Spleen (tissue), 11 donors: Measurements from ENCODE around the gene TRHDE. TPM values are rescaled to one million over a fixed set of nuclear protein-coding genes. Genes with fewer than 3 reads are reported as not detected.

ENCODE experiments used
- DNase-seq: peaks from one replicate; pipeline ENCODE4 v3.0.0-alpha.2; 2020
- H3K27ac ChIP-seq, 8 donors: fragments of 200-600 bp; sonication (generic) in 7 of 8; 1 replicate in 4 of 8; 2 replicates in 4 of 8; pipeline versions ENCODE4 v1.5.0 to v1.8.0; 2016 to 2021; ENCODE audit warnings: inconsistent platforms in 4 of 8, mild to moderate bottlenecking in 4 of 8, moderate library complexity in 1 of 8
- H3K27me3 ChIP-seq, 7 donors: fragments of 200-600 bp; sonication (generic) in 6 of 7; replicated peaks in 1 of 7; 1 replicate in 4 of 7; 2 replicates in 3 of 7; pipeline versions ENCODE4 v1.5.0 to v1.8.0; 2016 to 2021; ENCODE audit warnings: inconsistent platforms in 3 of 7, mild to moderate bottlenecking in 1 of 7
- H3K36me3 ChIP-seq, 6 donors: fragments of 200-600 bp; sonication (generic) in 5 of 6; 1 replicate in 4 of 6; 2 replicates in 2 of 6; pipeline versions ENCODE4 v1.5.0 to v1.8.0; 2016 to 2021; ENCODE audit warnings: inconsistent platforms in 2 of 6
- H3K4me1 ChIP-seq, 6 donors: fragments of 200-600 bp; sonication (generic) in 5 of 6; 1 replicate in 3 of 6; 2 replicates in 3 of 6; pipeline versions ENCODE4 v1.5.0 to v1.8.0; 2016 to 2021; ENCODE audit warnings: inconsistent platforms in 3 of 6
- H3K4me3 ChIP-seq, 8 donors: fragments of 200-600 bp; sonication (generic) in 7 of 8; 1 replicate in 4 of 8; 2 replicates in 4 of 8; pipeline versions ENCODE4 v1.5.0 to v1.8.0; 2016 to 2021; ENCODE audit warnings: inconsistent platforms in 4 of 8, mild to moderate bottlenecking in 4 of 8, moderate library complexity in 2 of 8
- H3K9me3 ChIP-seq, 8 donors: fragments of 200-600 bp; sonication (generic) in 7 of 8; 1 replicate in 4 of 8; 2 replicates in 4 of 8; pipeline versions ENCODE4 v1.5.0 to v1.8.0; 2016 to 2021; ENCODE audit warnings: inconsistent platforms in 4 of 8
- CTCF ChIP-seq, 11 experiments: fragments of 200-600 bp in 7 of 11; fragments of 450-650 bp in 4 of 11; sonication (generic) in 4 of 11; IDR thresholded peaks in 8 of 11; conservative IDR thresholded peaks in 3 of 11; 1 replicate in 7 of 11; 2 replicates in 4 of 11; pipeline versions ENCODE4 v1.4.0 to v1.8.0; 2016 to 2021; ENCODE audit warnings: antibody characterized with exemption in 11 of 11, inconsistent platforms in 4 of 11, mild to moderate bottlenecking in 1 of 11
- POLR2A ChIP-seq, 3 donors: fragments of 450-650 bp; IDR thresholded peaks; one replicate each; pipeline ENCODE4 v1.5.1; 2017; ENCODE audit warnings: antibody characterized with exemption in 3 of 3, mild to moderate bottlenecking in 1 of 3
- POLR2AphosphoS5 ChIP-seq, 3 donors: sonication (generic); formaldehyde crosslinking; IDR thresholded peaks; one replicate each; pipeline ENCODE4 v1.5.1; 2017; ENCODE audit warnings: antibody characterized with exemption in 3 of 3
- WGBS, 5 donors: extraction: QIAGEN DNeasy Blood & Tissue Kit in 3 of 5; methylation state at CpG; one replicate each; pipeline versions ENCODE4 v1.1.5 to v1.1.7; 2013 to 2018; 5-methylcytosine and 5-hydroxymethylcytosine counted together
- intact Hi-C: fragments of 100-400 bp; cut with DNase I; formaldehyde crosslinking; loops from one replicate; pipeline ENCODE4 v1.15.0; 2023; ENCODE audit warnings: low total_unique reads
- polyA plus RNA-seq, 3 donors: library from polyadenylated mRNA; stranded (reverse); fragments of 200-250 nt; gene quantifications; one replicate each; pipeline ENCODE4 v1.2.1, GENCODE V29; 2013
- total RNA-seq, 7 donors: library from RNA; depleted of rRNA in 3 of 7; stranded (reverse); fragments of >200 nt in 3 of 7; fragmentation: NEBNext Ultra II Directional in 4 of 7; extraction: Animal tissue kit (Norgen Biotek cat#: 25700) in 4 of 7; gene quantifications; one replicate each; pipeline versions ENCODE4 v1.1.0 to v1.2.1, GENCODE V29; 2016 to 2021
- donor health status: healthy with polysubstance abuse.
- donor health status: DM: no; HTN: no; CAD: no; lungs with moderate emphysema.
- donor health status: DM: no; HTN: no; CAD: no.
- donor health status: Bipolar disorder and iron deficiency.
- donor health status: healthy.
- donor health status: DM: no; HTN: no; CAD: no.
- donor health status: DM: yes; HTN: yes; CAD: no.

Gene TRHDE
- total and polyA plus RNA-seq, 10 donors = 0.26 to 32.7 (median 16.3) TPM

- Histone ChIP-seq H3K27me3 (no peaks in the 10 kb centered on the region), H3K27ac (no peak overlapping the region), H3K9me3 (no peaks in the 10 kb centered on the region), H3K4me1 (no peaks in the 10 kb centered on the region), H3K36me3 (no peaks in the 10 kb centered on the region), H3K4me3 (no peak overlapping the region)
- WGBS, 5 donors = 70 to 87% (median 73%) methylated on average over 2 of the region's 2 CpGs
- no peak for DNase-seq
- no peak for TF ChIP-seq CTCF (IDR thresholded peaks at IDR 0.05 in 8 of 11, conservative IDR thresholded peaks at IDR 0.05 in 3 of 11)
- TF ChIP-seq POLR2A (IDR thresholded peaks at IDR 0.05) = no peak
- TF ChIP-seq POLR2AphosphoS5 (IDR thresholded peaks at IDR 0.05) = no peak
- intact Hi-C loops = no loop called here
Measured at GRCh38 chr12:72679147-72679757, 407.1 kb downstream of the TRHDE start.

GRCh38 chr12:72681028-72681427 is 408.9 kb downstream of the TRHDE start:
- Histone ChIP-seq H3K27ac (no peak overlapping the region), H3K27me3 (no peaks in the 10 kb centered on the region), H3K36me3 (no peaks in the 10 kb centered on the region), H3K4me1 (no peaks in the 10 kb centered on the region), H3K4me3 (no peak overlapping the region), H3K9me3 (no peaks in the 10 kb centered on the region)
- DNase-seq = no peak
- intact Hi-C loops = no loop called here
- no peak for TF ChIP-seq POLR2A (IDR thresholded peaks at IDR 0.05)
- TF ChIP-seq CTCF (IDR thresholded peaks at IDR 0.05 in 8 of 11, conservative IDR thresholded peaks at IDR 0.05 in 3 of 11) = no peak
- TF ChIP-seq POLR2AphosphoS5 (IDR thresholded peaks at IDR 0.05) = no peak

- DNase-seq = no peak
- TF ChIP-seq CTCF (IDR thresholded peaks at IDR 0.05 in 8 of 11, conservative IDR thresholded peaks at IDR 0.05 in 3 of 11) (no peak), POLR2AphosphoS5 (IDR thresholded peaks at IDR 0.05) (no peak)
- no peak overlapping the region for H3K4me3 ChIP-seq
- 87 to 97% (median 93%) methylated on average over 4 of the region's 4 CpGs for WGBS, 5 donors
- intact Hi-C loops = no loop called here
- no peaks in the 10 kb centered on the region for H3K36me3 ChIP-seq
- H3K27me3 ChIP-seq = no peaks in the 10 kb centered on the region
- no peaks in the 10 kb centered on the region for H3K9me3 ChIP-seq
- H3K27ac ChIP-seq = no peak overlapping the region
- no peaks in the 10 kb centered on the region for H3K4me1 ChIP-seq
Measured at GRCh38 chr12:72684491-72684890, 412.3 kb downstream of the TRHDE start.

- Histone ChIP-seq H3K4me3 (no peak overlapping the region), H3K27me3 (no peaks in the 10 kb centered on the region), H3K27ac (no peak overlapping the region), H3K4me1 (no peaks in the 10 kb centered on the region), H3K36me3 (no peaks in the 10 kb centered on the region), H3K9me3 (no peaks in the 10 kb centered on the region)
- WGBS, 5 donors = 51 to 75% (median 63%) methylated on average over 2 of the region's 2 CpGs
- TF ChIP-seq CTCF (IDR thresholded peaks at IDR 0.05 in 8 of 11, conservative IDR thresholded peaks at IDR 0.05 in 3 of 11) = no peak
- TF ChIP-seq POLR2AphosphoS5 (IDR thresholded peaks at IDR 0.05) = no peak
- no peak for TF ChIP-seq POLR2A (IDR thresholded peaks at IDR 0.05)
- no peak for DNase-seq
- intact Hi-C loops = no loop called here
Measured at GRCh38 chr12:72692338-72692737, 420.2 kb downstream of the TRHDE start.
